Nephron progenitor cell (in vitro differentiated cells): ENCODE data around the gene CEACAM21.

Source experiments
- DNase-seq: peaks from one replicate; pipeline ENCODE4 v3.0.0; 2021
- H3K27ac Mint-ChIP-seq: 2 replicates; pipeline ENCODE4 v1.8.0; 2021; ENCODE audit warnings: mild to moderate bottlenecking, moderate library complexity, mixed read lengths
- H3K27me3 Mint-ChIP-seq: 2 replicates; pipeline ENCODE4 v1.8.0; 2021; ENCODE audit warnings: mild to moderate bottlenecking, low read depth, mixed read lengths; ENCODE audit not compliant: poor library complexity
- H3K36me3 Mint-ChIP-seq: 2 replicates; pipeline ENCODE4 v1.8.0; 2021; ENCODE audit warnings: low read depth, mixed read lengths
- H3K4me1 Mint-ChIP-seq: 2 replicates; pipeline ENCODE4 v1.8.0; 2021; ENCODE audit warnings: mixed read lengths
- H3K4me3 Mint-ChIP-seq: 2 replicates; pipeline ENCODE4 v1.8.0; 2021; ENCODE audit warnings: mild to moderate bottlenecking, moderate library complexity, mixed read lengths
- H3K9me3 Mint-ChIP-seq: 2 replicates; pipeline ENCODE4 v1.8.0; 2021; ENCODE audit warnings: mild to moderate bottlenecking, moderate library complexity, mixed read lengths
- TF ChIP-seq, protein P1 (sequence below): fragments of 200-600 bp; sonication (generic); IDR thresholded peaks from 2 replicates; pipeline ENCODE4 v1.5.0; 2021; ENCODE audit warnings: antibody characterized with exemption

CEACAM21 gene

GRCh38 chr19:41595890-41596280 is 19.9 kb downstream of the CEACAM21 start:
- H3K27ac Mint-ChIP-seq, result no peak overlapping the region
- H3K27me3 Mint-ChIP-seq, result peaks cover 15% of the 10 kb centered on the region
- no peaks in the 10 kb centered on the region for H3K36me3 Mint-ChIP-seq
- TF ChIP-seq, protein P1, sequence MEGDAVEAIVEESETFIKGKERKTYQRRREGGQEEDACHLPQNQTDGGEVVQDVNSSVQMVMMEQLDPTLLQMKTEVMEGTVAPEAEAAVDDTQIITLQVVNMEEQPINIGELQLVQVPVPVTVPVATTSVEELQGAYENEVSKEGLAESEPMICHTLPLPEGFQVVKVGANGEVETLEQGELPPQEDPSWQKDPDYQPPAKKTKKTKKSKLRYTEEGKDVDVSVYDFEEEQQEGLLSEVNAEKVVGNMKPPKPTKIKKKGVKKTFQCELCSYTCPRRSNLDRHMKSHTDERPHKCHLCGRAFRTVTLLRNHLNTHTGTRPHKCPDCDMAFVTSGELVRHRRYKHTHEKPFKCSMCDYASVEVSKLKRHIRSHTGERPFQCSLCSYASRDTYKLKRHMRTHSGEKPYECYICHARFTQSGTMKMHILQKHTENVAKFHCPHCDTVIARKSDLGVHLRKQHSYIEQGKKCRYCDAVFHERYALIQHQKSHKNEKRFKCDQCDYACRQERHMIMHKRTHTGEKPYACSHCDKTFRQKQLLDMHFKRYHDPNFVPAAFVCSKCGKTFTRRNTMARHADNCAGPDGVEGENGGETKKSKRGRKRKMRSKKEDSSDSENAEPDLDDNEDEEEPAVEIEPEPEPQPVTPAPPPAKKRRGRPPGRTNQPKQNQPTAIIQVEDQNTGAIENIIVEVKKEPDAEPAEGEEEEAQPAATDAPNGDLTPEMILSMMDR, result no peak
- H3K9me3 Mint-ChIP-seq, result peaks cover 34% of the 10 kb centered on the region
- no peak overlapping the region for H3K4me3 Mint-ChIP-seq
- DNase-seq, result no peak
- no peaks in the 10 kb centered on the region for H3K4me1 Mint-ChIP-seq

- Mint-ChIP-seq H3K27ac (no peak overlapping the region), H3K4me1 (no peaks in the 10 kb centered on the region)
- peak; percentile 59 for DNase-seq
Measured at GRCh38 chr19:41597600-41598041, 21.7 kb downstream of the CEACAM21 start.

GRCh38 chr19:41599175-41599966 is 23.4 kb downstream of the CEACAM21 start:
- H3K9me3 Mint-ChIP-seq, result peaks cover 43% of the 10 kb centered on the region
- no peak overlapping the region for H3K4me3 Mint-ChIP-seq
- H3K36me3 Mint-ChIP-seq, result no peaks in the 10 kb centered on the region
- H3K4me1 Mint-ChIP-seq, result no peaks in the 10 kb centered on the region
- DNase-seq, result no peak
- H3K27me3 Mint-ChIP-seq, result peaks cover 12% of the 10 kb centered on the region
- H3K27ac Mint-ChIP-seq, result no peak overlapping the region
- TF ChIP-seq, protein P1, result no peak

More at GRCh38 chr19:41597600-41598041, 21.7 kb downstream of the CEACAM21 start:
- TF ChIP-seq, protein P1, result peak; percentile 73
- Mint-ChIP-seq H3K36me3 (no peaks in the 10 kb centered on the region), H3K4me3 (no peak overlapping the region), H3K27me3 (peaks cover 15% of the 10 kb centered on the region), H3K9me3 (peaks cover 39% of the 10 kb centered on the region)

GRCh38 chr19:41601771-41602170 is 25.8 kb downstream of the CEACAM21 start:
- H3K27ac Mint-ChIP-seq, result no peak overlapping the region
- H3K36me3 Mint-ChIP-seq, result no peaks in the 10 kb centered on the region
- peaks cover 9% of the 10 kb centered on the region for H3K27me3 Mint-ChIP-seq
- TF ChIP-seq, protein P1, result no peak
- H3K4me1 Mint-ChIP-seq, result no peaks in the 10 kb centered on the region
- peaks cover 60% of the 10 kb centered on the region for H3K9me3 Mint-ChIP-seq
- no peak overlapping the region for H3K4me3 Mint-ChIP-seq
- no peak for DNase-seq

- Mint-ChIP-seq H3K27me3 (peaks cover 9% of the 10 kb centered on the region), H3K4me3 (no peak overlapping the region), H3K9me3 (peaks cover 75% of the 10 kb centered on the region), H3K36me3 (no peaks in the 10 kb centered on the region), H3K4me1 (no peaks in the 10 kb centered on the region), H3K27ac (no peak overlapping the region)
- TF ChIP-seq, protein P1, result no peak
- DNase-seq, result no peak
Measured at GRCh38 chr19:41604831-41605230, 28.9 kb downstream of the CEACAM21 start.
